Neuron (in vitro differentiated cells): ENCODE data around the gene IL12A.

Experiments used
- H2AFZ ChIP-seq: one replicate; pipeline ENCODE4 v1.6.1; 2013; ENCODE audit warnings: low read depth, mild to moderate bottlenecking, inconsistent platforms, low read length, moderate library complexity
- H3K27me3 ChIP-seq: one replicate; pipeline ENCODE4 v1.6.1; 2013; ENCODE audit warnings: low read length; ENCODE audit not compliant: insufficient read depth
- H3K36me3 ChIP-seq: one replicate; pipeline ENCODE4 v1.6.1; 2013; ENCODE audit warnings: low read length; ENCODE audit not compliant: insufficient read depth
- H3K4me1 ChIP-seq: one replicate; pipeline ENCODE4 v1.6.1; 2013; ENCODE audit warnings: low read length; ENCODE audit not compliant: insufficient read depth
- H3K4me3 ChIP-seq: 2 replicates; pipeline ENCODE4 v1.5.1; 2013; ENCODE audit warnings: mild to moderate bottlenecking, low read length, moderate library complexity
- H3K9me3 ChIP-seq: one replicate; pipeline ENCODE4 v1.6.1; 2013; ENCODE audit warnings: low read length

Gene IL12A

GRCh38 chr3:160022068-160022467 lies 33.4 kb downstream of the IL12A start:
- Histone ChIP-seq H3K27me3 (peaks cover 5% of the 10 kb centered on the region), H3K4me3 (no peak overlapping the region), H3K36me3 (no peaks in the 10 kb centered on the region), H2AFZ (no peak overlapping the region), H3K4me1 (no peaks in the 10 kb centered on the region), H3K9me3 (no peaks in the 10 kb centered on the region)

- no peaks in the 10 kb centered on the region for H3K36me3 ChIP-seq
- no peaks in the 10 kb centered on the region for H3K4me1 ChIP-seq
- H3K4me3 ChIP-seq, result no peak overlapping the region
- no peaks in the 10 kb centered on the region for H3K9me3 ChIP-seq
- no peak overlapping the region for H2AFZ ChIP-seq
- peaks cover 5% of the 10 kb centered on the region for H3K27me3 ChIP-seq
These were observed 34.8 kb downstream of the IL12A start for GRCh38 chr3:160023476-160023875.

GRCh38 chr3:160027541-160028195 lies 39.0 kb downstream of the IL12A start:
- Histone ChIP-seq H2AFZ (no peak overlapping the region), H3K4me3 (no peak overlapping the region), H3K9me3 (no peaks in the 10 kb centered on the region), H3K27me3 (no peaks in the 10 kb centered on the region), H3K4me1 (no peaks in the 10 kb centered on the region), H3K36me3 (no peaks in the 10 kb centered on the region)

- no peaks in the 10 kb centered on the region for H3K36me3 ChIP-seq
- H3K9me3 ChIP-seq, result no peaks in the 10 kb centered on the region
- H3K27me3 ChIP-seq, result peaks cover 26% of the 10 kb centered on the region
- H3K4me1 ChIP-seq, result peaks cover 3% of the 10 kb centered on the region
- no peak overlapping the region for H3K4me3 ChIP-seq
- H2AFZ ChIP-seq, result no peak overlapping the region
These were observed 47.1 kb downstream of the IL12A start for GRCh38 chr3:160035757-160036156.

GRCh38 chr3:160038862-160039562 lies 50.4 kb downstream of the IL12A start:
- Histone ChIP-seq H3K27me3 (peaks cover 26% of the 10 kb centered on the region), H3K9me3 (no peaks in the 10 kb centered on the region), H3K4me3 (no peak overlapping the region), H3K36me3 (no peaks in the 10 kb centered on the region), H3K4me1 (peaks cover 3% of the 10 kb centered on the region), H2AFZ (no peak overlapping the region)

- H2AFZ ChIP-seq, result no peak overlapping the region
- no peaks in the 10 kb centered on the region for H3K36me3 ChIP-seq
- peaks cover 26% of the 10 kb centered on the region for H3K27me3 ChIP-seq
- H3K4me1 ChIP-seq, result peaks cover 3% of the 10 kb centered on the region
- H3K4me3 ChIP-seq, result no peak overlapping the region
- no peaks in the 10 kb centered on the region for H3K9me3 ChIP-seq
These were observed 51.5 kb downstream of the IL12A start for GRCh38 chr3:160040181-160040580.

GRCh38 chr3:160041465-160041864 lies 52.8 kb downstream of the IL12A start:
- no peaks in the 10 kb centered on the region for H3K9me3 ChIP-seq
- H2AFZ ChIP-seq, result no peak overlapping the region

GRCh38 chr3:160044121-160044520 lies 55.5 kb downstream of the IL12A start:
- Histone ChIP-seq H3K4me3 (no peak overlapping the region), H3K27me3 (peaks cover 14% of the 10 kb centered on the region), H3K4me1 (peaks cover 1% of the 10 kb centered on the region), H2AFZ (no peak overlapping the region), H3K36me3 (no peaks in the 10 kb centered on the region), H3K9me3 (no peaks in the 10 kb centered on the region)

More at GRCh38 chr3:160041465-160041864, 52.8 kb downstream of the IL12A start:
- Histone ChIP-seq H3K36me3 (no peaks in the 10 kb centered on the region), H3K4me1 (peaks cover 3% of the 10 kb centered on the region), H3K27me3 (peaks cover 26% of the 10 kb centered on the region), H3K4me3 (no peak overlapping the region)
